ENCODE data around the gene HS1BP3. TPM values are rescaled to one million over a fixed set of nuclear protein-coding genes. Genes with fewer than 3 reads are reported as not detected.

The HS1BP3 gene
- total RNA-seq, 1 donor from 2014 or later: 16.6 TPM

DNA sequence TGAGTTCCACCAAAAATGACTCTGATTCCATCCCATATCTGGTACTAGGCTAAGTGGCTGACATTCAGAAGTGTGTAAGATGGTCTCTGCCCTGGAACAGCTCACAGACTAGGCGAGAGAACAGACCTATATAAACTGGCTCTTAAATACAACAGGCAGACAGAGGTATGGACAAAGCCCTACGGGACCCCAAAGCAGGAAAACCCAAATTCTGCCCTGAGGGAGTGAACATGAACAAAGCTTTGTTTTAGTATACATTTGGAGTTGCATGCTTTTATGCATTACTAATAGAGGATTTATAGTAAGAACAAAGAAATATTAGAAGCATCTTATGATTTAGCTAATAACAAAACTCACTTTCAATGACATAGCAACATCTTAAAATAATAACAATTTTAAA, 41.2 kb upstream of the HS1BP3 start:
- intact Hi-C loops (cut with micrococcal nuclease): no loop called here

DNA sequence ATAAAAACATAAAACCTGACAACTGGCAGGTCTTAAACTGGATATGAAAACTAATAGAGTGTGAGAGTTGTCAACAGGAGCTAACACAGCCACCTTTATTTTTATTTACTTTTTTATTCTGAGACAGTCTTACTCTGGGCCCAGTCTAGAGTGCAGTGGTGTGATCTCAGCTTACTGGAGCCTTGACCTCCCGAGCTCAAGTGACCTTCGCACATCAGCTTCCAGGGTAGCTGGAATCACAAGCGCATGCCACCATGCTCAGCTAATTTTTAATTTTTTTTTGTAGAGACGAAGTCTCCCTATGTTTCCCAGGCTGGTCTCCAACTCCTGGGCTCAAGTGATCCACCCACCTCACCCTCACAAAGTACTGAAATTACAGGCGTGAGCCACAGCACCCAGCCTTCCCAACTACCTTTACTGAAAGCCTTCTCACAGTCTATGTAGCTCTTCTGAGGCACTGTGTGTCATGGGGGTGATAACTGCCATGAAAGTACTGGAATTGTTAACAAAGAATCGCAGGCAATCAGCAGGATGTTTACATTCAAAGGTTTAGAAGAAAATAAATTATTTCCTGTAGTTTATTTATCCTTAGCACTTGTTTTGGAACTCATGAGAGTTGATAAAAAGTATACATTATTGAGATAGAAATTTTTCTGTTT, 40.3 kb upstream of the HS1BP3 start:
- no peak for DNase-seq
- intact Hi-C loops (cut with micrococcal nuclease): no loop called here
- Histone ChIP-seq H3K27me3 (ENCODE audit: low read depth) (no peaks in the 10 kb centered on the region), H3K9me3 (replicated peaks) (peaks cover 4% of the 10 kb centered on the region), H3K36me3 (peaks cover 27% of the 10 kb centered on the region), H3K4me1 (no peaks in the 10 kb centered on the region), H3K27ac (replicated peaks) (no peak overlapping the region), H3K4me3 (no peak overlapping the region)
- TF ChIP-seq, protein P1, sequence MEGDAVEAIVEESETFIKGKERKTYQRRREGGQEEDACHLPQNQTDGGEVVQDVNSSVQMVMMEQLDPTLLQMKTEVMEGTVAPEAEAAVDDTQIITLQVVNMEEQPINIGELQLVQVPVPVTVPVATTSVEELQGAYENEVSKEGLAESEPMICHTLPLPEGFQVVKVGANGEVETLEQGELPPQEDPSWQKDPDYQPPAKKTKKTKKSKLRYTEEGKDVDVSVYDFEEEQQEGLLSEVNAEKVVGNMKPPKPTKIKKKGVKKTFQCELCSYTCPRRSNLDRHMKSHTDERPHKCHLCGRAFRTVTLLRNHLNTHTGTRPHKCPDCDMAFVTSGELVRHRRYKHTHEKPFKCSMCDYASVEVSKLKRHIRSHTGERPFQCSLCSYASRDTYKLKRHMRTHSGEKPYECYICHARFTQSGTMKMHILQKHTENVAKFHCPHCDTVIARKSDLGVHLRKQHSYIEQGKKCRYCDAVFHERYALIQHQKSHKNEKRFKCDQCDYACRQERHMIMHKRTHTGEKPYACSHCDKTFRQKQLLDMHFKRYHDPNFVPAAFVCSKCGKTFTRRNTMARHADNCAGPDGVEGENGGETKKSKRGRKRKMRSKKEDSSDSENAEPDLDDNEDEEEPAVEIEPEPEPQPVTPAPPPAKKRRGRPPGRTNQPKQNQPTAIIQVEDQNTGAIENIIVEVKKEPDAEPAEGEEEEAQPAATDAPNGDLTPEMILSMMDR (IDR thresholded peaks at IDR 0.05; ENCODE audit: borderline replicate concordance): no peak

More for the DNA sequence above, 41.2 kb upstream of the HS1BP3 start:
- DNase-seq: no peak
- TF ChIP-seq, protein P1 (IDR thresholded peaks at IDR 0.05; ENCODE audit: borderline replicate concordance): no peak
- peaks cover 4% of the 10 kb centered on the region for H3K9me3 ChIP-seq (replicated peaks)
- H3K36me3 ChIP-seq: peaks cover 18% of the 10 kb centered on the region
- no peaks in the 10 kb centered on the region for H3K4me1 ChIP-seq
- H3K27me3 ChIP-seq (ENCODE audit: low read depth): no peaks in the 10 kb centered on the region
- H3K27ac ChIP-seq (replicated peaks): no peak overlapping the region
- no peak overlapping the region for H3K4me3 ChIP-seq

DNA sequence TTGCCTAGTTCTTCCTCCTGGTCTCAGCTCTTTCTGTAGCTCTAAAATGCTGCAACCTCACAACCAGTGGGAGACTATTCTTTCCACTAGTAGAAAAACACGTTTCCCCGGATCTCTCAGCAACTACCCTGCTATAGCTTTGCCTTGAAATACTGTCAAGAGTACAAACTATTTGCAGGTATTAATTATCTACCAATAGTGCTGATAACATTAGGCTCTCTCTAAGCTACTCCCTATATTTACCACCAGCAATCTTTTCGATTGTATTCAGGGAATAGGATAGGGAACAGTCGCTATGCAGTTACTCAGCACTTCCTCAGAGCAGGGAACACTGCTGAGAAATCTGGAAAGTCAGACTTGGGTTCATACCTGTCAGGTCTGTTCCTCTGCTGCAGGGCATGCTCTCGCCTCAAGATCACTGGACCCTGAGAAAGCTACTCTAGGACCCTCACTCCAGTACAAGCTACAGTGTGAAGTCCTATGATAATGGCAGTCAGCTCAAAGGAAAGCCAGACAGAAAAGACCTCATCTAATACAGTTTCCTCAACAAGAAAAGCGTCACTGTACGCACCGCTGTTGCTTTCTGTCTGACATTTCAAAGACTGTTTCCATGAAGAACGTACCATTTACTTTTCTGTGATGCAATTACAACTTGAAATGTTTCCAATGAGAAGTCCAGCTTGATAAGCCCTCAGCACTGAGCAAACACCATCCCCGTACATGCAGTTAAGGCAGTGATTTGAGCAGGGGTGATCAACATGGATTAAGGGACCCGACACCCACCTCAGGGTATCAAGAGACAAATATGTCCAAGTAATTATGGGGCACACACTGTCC, 38.7 kb upstream of the HS1BP3 start:
- peaks cover 36% of the 10 kb centered on the region for H3K36me3 ChIP-seq
- intact Hi-C loops (cut with micrococcal nuclease): no loop called here
- no peak for DNase-seq
- peaks cover 4% of the 10 kb centered on the region for H3K9me3 ChIP-seq (replicated peaks)
- no peaks in the 10 kb centered on the region for H3K4me1 ChIP-seq
- H3K27me3 ChIP-seq (ENCODE audit: low read depth): no peaks in the 10 kb centered on the region
- H3K27ac ChIP-seq (replicated peaks): no peak overlapping the region
- TF ChIP-seq, protein P1 (IDR thresholded peaks at IDR 0.05; ENCODE audit: borderline replicate concordance): no peak
- H3K4me3 ChIP-seq: no peak overlapping the region

DNA sequence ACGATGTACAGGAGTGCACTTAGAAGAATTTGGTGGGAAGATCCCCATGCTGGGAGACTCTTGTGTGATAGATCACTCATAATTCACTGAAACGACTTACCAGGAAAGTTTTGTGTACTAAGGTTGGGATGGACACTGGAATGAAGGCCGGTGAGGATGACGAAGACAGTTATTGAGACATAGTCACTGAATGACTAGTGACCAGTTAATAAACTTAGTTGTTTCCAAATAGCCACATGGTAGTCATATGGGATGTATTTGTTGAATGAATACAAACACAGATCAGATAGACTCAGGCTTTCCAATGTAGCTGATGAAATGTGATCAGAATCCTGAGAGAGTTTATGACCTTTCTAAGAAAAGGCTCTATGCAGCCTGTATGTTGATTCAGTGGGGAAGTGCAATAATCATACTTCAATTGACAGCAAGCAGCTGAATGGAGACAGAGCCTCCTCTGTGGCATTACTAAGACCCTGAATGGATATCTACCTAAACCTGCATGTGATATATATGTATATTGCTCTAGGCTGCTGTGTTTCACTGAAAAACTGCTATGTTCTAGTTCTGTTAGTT, 36.4 kb upstream of the HS1BP3 start:
- intact Hi-C loops (cut with micrococcal nuclease): no loop called here
- no peaks in the 10 kb centered on the region for H3K4me1 ChIP-seq
- no peak overlapping the region for H3K4me3 ChIP-seq
- H3K9me3 ChIP-seq (replicated peaks): peaks cover 4% of the 10 kb centered on the region
- H3K27ac ChIP-seq (replicated peaks): no peak overlapping the region
- DNase-seq: no peak
- peaks cover 39% of the 10 kb centered on the region for H3K36me3 ChIP-seq
- TF ChIP-seq, protein P1 (IDR thresholded peaks at IDR 0.05; ENCODE audit: borderline replicate concordance): no peak
- no peaks in the 10 kb centered on the region for H3K27me3 ChIP-seq (ENCODE audit: low read depth)

DNA sequence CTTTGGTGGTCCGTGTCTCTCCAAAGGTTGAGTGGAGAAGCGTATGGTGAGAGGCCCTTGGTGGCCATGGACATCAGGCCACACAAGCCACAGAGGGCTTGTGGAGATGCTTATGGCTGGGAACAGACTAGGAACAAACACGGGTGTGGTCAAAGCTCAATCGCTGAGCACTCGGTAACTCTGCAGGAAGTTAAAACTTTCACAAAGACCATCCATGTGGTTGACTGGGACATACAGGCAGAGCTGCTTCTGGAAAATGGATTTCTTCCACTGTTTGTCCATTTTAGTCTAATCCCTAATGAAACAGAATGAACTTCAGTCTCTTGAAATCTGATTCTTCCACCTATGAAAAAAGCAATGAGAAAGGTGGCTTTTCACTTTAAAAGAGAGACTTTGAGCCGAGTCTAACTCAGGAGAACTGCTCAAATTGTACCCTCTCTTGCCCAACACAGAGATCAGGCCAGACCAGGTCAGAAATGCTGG, 33.7 kb upstream of the HS1BP3 start:
- intact Hi-C loops (cut with micrococcal nuclease): no loop called here
- H3K9me3 ChIP-seq (replicated peaks): peaks cover 4% of the 10 kb centered on the region
- no peak overlapping the region for H3K27ac ChIP-seq (replicated peaks)
- no peaks in the 10 kb centered on the region for H3K27me3 ChIP-seq (ENCODE audit: low read depth)
- H3K4me1 ChIP-seq: no peaks in the 10 kb centered on the region
- DNase-seq: no peak
- TF ChIP-seq, protein P1 (IDR thresholded peaks at IDR 0.05; ENCODE audit: borderline replicate concordance): no peak
- no peak overlapping the region for H3K4me3 ChIP-seq
- peaks cover 52% of the 10 kb centered on the region for H3K36me3 ChIP-seq
